ENCODE data around the gene SELENOO.

The SELENOO gene

GRCh38 chr22:50255099-50255498 lies 54.3 kb downstream of the SELENOO start:
- DNase-seq (ENCODE audit: low read depth in 2 of 2): no peak

DNA sequence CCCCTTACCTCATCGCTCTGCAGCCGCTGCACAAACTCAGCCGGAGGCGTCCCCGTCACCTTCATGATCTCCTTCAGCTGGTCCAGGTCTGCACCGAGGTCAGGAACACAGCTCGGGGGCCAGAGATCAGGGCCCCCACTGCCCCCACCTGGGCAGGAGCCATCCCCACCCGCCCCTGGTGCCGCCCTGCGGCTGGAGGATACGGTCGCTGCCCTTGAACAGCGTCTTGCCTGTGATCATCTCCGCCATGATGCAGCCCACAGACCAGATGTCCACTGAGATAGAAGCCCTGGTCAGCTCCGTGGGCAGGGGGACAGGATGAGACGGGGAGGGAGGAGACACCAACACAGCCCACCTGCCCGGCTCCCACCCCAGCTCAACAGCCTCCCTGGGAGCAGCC lies 54.8 kb downstream of the SELENOO start:
- no peak for DNase-seq (ENCODE audit: low read depth in 2 of 2)

DNA sequence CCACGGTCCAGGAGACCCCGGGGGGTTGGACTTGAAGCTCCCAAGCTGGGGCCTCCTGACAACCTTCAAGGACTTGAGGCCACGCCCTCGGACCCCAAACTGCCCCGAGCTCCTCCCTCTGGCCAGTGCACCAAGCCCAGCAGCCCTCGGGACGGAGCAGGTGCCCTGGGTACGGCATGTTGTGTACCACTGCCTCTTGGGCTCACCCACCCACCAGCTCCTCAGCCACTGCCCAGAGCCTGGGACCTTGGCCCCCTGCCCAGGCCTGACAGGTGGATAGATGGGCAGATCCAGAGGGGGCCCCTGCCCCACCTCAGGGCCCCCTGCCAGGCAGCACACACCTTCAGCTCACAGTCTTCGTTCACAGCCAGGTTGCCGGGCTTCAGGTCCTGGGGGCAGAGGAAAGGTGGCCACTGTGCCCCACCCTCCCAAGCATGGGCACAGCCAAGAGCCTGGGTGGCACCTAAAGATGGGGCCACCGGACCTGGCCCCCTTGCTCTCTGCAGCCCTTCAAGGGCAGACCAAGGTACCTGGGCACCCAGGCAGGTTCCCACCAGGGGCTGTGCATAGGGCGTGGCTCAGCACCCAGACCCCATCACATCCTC lies 55.5 kb downstream of the SELENOO start:
- DNase-seq (ENCODE audit: low read depth in 2 of 2): no peak

GRCh38 chr22:50257041-50257440 lies 56.2 kb downstream of the SELENOO start:
- no peak for DNase-seq (ENCODE audit: low read depth in 2 of 2)

- no peak for DNase-seq (ENCODE audit: low read depth in 2 of 2)
Observed at GRCh38 chr22:50257451-50258360, 56.9 kb downstream of the SELENOO start.

GRCh38 chr22:50258361-50259292 lies 57.8 kb downstream of the SELENOO start:
- DNase-seq (ENCODE audit: low read depth in 2 of 2): no peak

DNA sequence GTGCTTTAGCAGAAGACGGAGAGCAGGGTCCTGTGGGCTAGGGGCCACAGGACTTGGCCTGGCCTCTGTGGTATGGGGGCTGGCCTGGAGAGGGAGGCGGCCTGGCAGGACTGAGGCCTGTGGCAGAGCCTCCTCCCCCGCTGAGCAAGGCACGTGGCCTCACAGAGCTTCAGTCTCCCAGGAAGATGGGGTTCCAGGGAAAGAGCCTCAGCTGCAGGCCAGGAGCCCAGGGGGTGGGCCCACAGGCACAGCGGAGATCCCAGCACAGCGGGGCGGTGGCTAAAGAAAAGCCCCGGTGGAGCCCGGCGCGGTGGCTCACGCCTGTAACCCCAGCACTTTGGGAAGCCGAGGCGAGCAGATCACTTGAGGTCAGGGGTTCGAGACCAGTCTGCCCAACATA lies 58.5 kb downstream of the SELENOO start:
- no peak for DNase-seq (ENCODE audit: low read depth in 2 of 2)

- DNase-seq (ENCODE audit: low read depth in 2 of 2): no peak
Observed at GRCh38 chr22:50260434-50260800, 59.6 kb downstream of the SELENOO start.

GRCh38 chr22:50260801-50261614 lies 60.2 kb downstream of the SELENOO start:
- no peak for DNase-seq (ENCODE audit: low read depth in 2 of 2)

- DNase-seq (ENCODE audit: low read depth in 2 of 2): no peak
Observed at GRCh38 chr22:50261615-50262459, 61.0 kb downstream of the SELENOO start, which contains the start of gene MAPK12. TSS of gene MAPK12 (minus strand) at chr22:50261683. CDS start at chr22:50261509, 174 bp downstream.

DNA sequence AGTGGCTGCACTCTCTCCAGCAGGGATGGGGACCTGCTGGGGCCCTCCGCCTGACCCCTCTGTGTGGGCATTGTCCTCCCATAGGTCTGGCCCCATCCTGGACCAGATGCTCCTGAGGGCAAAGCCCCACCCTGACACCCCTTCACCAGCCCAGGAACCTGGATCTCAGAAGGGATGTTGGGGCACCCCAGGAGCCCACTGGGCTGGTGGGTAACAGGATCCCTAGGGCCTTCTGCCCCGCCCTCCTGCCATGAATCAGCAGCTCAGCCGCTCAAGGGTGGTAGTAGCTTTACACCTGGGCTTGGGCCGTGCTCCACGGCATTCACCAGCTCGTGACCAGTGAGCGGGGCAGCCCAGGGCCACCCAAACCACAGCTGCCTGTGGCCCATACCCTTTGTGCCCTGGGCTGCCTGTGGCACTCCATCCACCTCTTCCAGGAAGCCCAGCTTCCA lies 61.7 kb downstream of the SELENOO start:
- no peak for DNase-seq (ENCODE audit: low read depth in 2 of 2)

- no peak for DNase-seq (ENCODE audit: low read depth in 2 of 2)
Observed at GRCh38 chr22:50262973-50263617, 62.3 kb downstream of the SELENOO start.

DNA sequence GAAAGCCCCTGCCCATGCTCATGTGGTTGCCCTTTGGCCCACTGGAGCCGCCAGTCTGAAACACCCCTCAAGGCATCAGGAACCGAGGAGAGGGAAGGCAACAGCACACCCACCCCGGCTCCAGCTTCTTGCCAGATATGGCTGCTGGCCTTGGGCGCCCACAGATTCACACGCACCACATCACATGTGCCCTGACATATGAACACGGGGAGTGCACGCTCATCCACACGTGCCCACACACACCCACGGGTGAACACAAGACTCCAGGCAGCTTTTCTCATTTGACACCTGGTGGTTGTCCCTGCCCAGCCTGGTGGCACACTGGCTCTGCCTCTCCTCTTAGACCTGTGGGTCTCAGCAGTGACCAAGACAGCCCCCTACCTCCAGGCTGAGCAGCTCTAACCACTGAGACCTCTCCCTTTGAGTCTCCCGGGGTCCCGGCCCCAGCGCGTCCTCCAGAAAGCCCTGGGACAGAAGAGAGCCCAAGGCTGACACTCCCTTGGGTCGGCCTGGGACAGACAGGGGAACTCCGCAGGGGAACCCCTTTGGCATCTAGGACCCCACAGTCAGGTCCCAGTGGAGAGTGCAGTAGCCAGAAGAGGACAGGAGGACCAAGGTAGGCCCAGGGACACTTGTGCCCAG lies 63.4 kb downstream of the SELENOO start:
- DNase-seq (ENCODE audit: low read depth in 2 of 2): no peak

- DNase-seq (ENCODE audit: low read depth in 2 of 2): no peak
Observed at GRCh38 chr22:50264946-50265669, 64.3 kb downstream of the SELENOO start.

DNA sequence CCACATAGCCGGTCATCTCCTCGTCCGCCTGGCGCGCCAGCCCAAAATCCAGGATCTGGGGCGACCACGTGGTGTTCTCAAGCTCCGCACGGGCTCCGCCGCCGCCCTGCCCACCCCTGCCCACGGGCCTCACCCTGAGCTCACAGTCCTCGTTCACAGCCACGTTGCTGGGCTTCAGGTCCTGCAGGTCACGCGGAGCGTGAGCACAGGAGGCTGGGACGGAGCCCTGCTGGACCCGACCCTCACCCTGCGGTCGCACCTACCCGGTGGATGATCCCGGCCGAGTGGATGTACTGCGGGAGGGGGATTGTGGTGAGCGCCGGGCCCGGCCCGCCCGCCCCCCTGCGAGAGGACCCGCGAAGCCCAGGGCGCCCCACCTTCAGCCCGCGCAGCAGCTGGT lies 66.2 kb downstream of the SELENOO start:
- no peak for DNase-seq (ENCODE audit: low read depth in 2 of 2)

Data from stimulated activated CD8-positive, alpha-beta memory T cell treated with anti-CD3 and anti-CD28 coated beads, Interleukin-7, amount 100 ng/mL, for 1 hour (primary cell).